ENCODE results near the gene MSLN. TPM values are rescaled to one million over a fixed set of nuclear protein-coding genes. Genes with fewer than 3 reads are reported as not detected.

The MSLN gene
- total RNA-seq, 4 donors from 2014 or later = 0.79 to 5.4 (median 2.3) TPM

DNA sequence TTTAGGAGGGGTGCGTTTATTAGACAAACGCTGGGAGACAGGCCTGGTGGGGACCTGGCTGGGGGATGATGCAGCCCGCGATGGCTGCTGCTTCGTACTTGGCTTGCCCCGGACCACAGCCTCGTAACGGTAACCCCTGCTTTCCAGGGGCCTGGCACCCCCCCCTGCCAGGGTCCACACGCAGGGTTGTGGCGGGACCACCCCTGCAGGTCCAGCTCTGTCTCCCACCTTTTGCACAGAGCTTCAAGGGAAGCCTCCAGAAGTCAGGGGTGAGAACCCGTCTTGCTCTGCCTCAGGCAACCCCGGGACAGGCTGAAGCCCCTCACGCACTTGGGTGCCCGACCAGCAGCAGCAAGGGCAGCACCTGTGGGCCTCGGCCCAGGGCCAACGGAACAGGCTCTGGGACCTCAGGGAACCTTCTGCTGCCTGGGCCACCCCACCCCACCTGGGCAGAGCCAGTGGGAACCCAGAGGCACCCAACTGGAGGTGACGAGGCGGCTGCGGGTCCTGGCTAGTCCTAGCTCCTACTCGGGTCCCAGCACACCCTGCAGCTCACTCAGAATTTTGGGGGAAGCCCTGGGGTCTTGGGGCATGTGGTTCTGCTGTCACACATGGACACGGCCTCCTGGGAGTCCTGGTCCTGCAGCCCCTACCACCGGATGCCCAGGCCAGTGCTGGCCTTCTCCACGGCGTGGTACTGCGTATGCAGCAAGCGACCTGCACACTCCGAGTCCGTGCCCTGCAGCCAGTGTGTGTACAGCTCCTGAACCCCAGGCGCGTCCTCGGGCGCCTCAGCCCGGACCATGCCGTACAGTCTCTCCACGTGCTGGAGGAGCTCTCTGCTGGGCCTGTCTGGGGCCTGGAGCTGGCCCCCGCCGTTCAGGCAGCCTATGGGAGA is 30.5 kb upstream of the MSLN start:
- WGBS, 2 donors = 73 to 85% methylated on average over 4 to 5 of the region's 37 CpGs
- no peak for TF ChIP-seq POLR2A (IDR thresholded peaks at IDR 0.05)
- TF ChIP-seq, protein P1, sequence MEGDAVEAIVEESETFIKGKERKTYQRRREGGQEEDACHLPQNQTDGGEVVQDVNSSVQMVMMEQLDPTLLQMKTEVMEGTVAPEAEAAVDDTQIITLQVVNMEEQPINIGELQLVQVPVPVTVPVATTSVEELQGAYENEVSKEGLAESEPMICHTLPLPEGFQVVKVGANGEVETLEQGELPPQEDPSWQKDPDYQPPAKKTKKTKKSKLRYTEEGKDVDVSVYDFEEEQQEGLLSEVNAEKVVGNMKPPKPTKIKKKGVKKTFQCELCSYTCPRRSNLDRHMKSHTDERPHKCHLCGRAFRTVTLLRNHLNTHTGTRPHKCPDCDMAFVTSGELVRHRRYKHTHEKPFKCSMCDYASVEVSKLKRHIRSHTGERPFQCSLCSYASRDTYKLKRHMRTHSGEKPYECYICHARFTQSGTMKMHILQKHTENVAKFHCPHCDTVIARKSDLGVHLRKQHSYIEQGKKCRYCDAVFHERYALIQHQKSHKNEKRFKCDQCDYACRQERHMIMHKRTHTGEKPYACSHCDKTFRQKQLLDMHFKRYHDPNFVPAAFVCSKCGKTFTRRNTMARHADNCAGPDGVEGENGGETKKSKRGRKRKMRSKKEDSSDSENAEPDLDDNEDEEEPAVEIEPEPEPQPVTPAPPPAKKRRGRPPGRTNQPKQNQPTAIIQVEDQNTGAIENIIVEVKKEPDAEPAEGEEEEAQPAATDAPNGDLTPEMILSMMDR (IDR thresholded peaks at IDR 0.05) = no peak
- no peak for DNase-seq

DNA sequence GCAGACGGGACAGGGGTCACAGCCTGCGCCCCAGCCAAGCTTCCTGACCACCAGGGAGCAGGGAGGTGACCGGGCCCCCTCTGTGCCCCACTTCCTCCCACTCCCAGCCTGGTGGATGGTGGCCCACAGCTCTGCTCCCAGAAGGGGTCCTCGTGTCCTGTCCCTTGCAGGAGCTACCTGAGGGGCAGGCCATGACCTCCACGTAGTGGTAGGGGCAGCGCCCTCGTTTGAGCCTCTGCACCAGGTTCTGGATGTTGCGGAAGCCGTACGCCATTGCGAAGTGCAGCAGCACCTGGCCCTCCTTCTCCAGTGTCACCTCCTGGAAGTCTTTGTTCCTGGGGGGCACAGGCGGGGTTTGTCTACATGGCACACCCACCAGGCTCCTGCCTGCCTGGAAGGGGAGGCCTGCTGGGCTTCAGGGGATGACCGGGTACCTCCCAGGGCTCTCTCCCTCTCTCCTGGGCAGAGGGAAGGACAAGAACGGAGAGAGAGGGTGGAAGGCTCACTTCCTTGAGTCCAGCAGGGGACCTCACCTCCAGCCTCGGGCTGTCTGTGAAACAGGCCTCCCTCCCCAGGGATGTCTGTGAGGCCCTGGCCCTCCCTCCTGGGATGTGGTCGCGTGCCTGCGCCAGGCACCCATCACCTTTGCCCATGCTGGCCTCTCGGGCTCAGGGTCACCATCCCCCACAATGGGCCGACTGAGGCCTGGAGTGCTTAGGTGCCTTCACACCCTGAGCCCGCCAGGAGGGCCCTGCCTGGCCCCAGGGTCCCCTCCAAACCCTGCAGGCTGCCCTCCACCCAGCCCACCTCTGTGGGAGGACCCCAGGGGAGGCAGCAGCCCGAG is 29.6 kb upstream of the MSLN start:
- intact Hi-C loops (cut with DNase I) = no loop called here
- peaks cover 23 to 34% (median 28%) of the 10 kb centered on the region in 3 donors for H3K4me1 ChIP-seq
- H3K27me3 ChIP-seq = peaks cover 0 to 36% (median 1%) of the 10 kb centered on the region in 4 donors
- 62 to 87% methylated on average over 5 to 9 of the region's 22 CpGs for WGBS, 2 donors
- H3K4me3 ChIP-seq = no peak overlapping the region
- peaks cover 19 to 58% (median 32%) of the 10 kb centered on the region in 3 donors for H3K36me3 ChIP-seq
- TF ChIP-seq, protein P1 (IDR thresholded peaks at IDR 0.05) = no peak
- TF ChIP-seq POLR2A (IDR thresholded peaks at IDR 0.05) = no peak
- no peak overlapping the region for H3K27ac ChIP-seq
- H3K9me3 ChIP-seq = no peaks in the 10 kb centered on the region
- DNase-seq = no peak

More for the DNA sequence above, 30.5 kb upstream of the MSLN start:
- intact Hi-C loops (cut with DNase I) = no loop called here
- peaks cover 19 to 49% (median 26%) of the 10 kb centered on the region in 3 donors for H3K36me3 ChIP-seq
- H3K4me1 ChIP-seq = peaks cover 23 to 35% (median 28%) of the 10 kb centered on the region in 3 donors
- no peak overlapping the region for H3K4me3 ChIP-seq
- no peaks in the 10 kb centered on the region for H3K9me3 ChIP-seq
- peaks cover 0 to 45% (median 1%) of the 10 kb centered on the region in 4 donors for H3K27me3 ChIP-seq
- H3K27ac ChIP-seq = no peak overlapping the region

DNA sequence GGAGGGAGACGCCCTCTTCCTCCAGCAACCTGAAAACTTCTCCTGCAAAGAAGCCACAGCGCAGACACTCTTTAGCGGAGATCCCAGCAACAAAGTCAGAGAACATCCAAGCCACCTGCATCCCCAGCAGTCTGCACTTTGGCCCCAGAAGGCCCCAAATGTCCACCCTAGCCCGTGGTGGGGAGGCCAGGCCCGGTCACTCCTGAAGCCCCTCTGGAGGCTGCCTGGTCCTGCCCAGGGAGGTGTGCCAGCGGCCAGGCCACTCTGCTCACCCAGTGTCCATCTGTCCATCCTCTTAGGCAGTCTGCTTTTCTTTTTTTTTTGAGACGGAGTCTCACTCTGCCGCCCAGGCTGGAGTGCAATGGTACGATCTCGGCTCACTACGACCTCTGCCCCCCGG is 28.2 kb upstream of the MSLN start:
- peaks cover 16 to 20% (median 17%) of the 10 kb centered on the region in 3 donors for H3K4me1 ChIP-seq
- intact Hi-C loops (cut with DNase I) = no loop called here
- no peak for DNase-seq
- 94 to 95% methylated on average over 11 to 12 of the region's 12 CpGs for WGBS, 2 donors
- H3K36me3 ChIP-seq = peaks cover 29 to 72% (median 42%) of the 10 kb centered on the region in 3 donors
- TF ChIP-seq POLR2A (IDR thresholded peaks at IDR 0.05) = no peak
- TF ChIP-seq, protein P1 (IDR thresholded peaks at IDR 0.05) = no peak
- no peak overlapping the region for H3K27ac ChIP-seq
- peaks cover 0 to 22% (median 0%) of the 10 kb centered on the region in 4 donors for H3K27me3 ChIP-seq
- H3K9me3 ChIP-seq = no peaks in the 10 kb centered on the region
- H3K4me3 ChIP-seq = no peak overlapping the region

DNA sequence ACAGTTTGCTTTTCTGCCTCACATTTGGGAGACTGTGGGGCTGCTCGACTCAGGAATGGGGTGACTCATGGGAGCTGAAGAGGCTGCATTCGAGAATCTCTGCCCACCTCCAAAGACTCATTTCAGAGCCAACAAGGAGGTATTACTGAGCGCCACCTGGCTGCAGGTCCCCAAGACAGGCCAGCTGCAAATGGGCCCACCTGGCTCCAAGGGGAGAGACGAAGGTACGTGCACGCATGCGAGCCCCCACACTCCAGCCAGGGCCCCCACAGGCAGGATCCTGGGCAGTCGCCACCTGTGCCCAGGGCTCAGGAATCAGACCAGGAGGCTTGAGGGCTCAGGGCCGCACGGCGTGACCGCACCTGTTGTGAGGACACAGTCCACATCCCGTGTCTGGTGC is 27.6 kb upstream of the MSLN start:
- intact Hi-C loops (cut with DNase I) = no loop called here

More for the DNA sequence above, 27.6 kb upstream of the MSLN start:
- TF ChIP-seq, protein P1 (IDR thresholded peaks at IDR 0.05) = no peak
- TF ChIP-seq POLR2A (IDR thresholded peaks at IDR 0.05) = no peak
- Histone ChIP-seq H3K36me3 (peaks cover 35 to 78% (median 42%) of the 10 kb centered on the region in 3 donors), H3K9me3 (no peaks in the 10 kb centered on the region), H3K27me3 (peaks cover 0 to 16% (median 0%) of the 10 kb centered on the region in 4 donors), H3K4me3 (no peak overlapping the region), H3K4me1 (peaks cover 11 to 19% (median 12%) of the 10 kb centered on the region in 3 donors), H3K27ac (no peak overlapping the region)
- DNase-seq = no peak
- WGBS, 2 donors = 88% methylated on average over 4 of the region's 13 CpGs; no CpG with 5 or more reads in 1 of the 2 donors

Measured in esophagus squamous epithelium (tissue), 5 donors.